ENCODE results near the gene LRRC61.
"Not testable (repeated sequence)": the region's sequence is repeated elsewhere in the genome, so short reads cannot be mapped to it uniquely, and the experiment has no call there.

The LRRC61 gene, protein sequence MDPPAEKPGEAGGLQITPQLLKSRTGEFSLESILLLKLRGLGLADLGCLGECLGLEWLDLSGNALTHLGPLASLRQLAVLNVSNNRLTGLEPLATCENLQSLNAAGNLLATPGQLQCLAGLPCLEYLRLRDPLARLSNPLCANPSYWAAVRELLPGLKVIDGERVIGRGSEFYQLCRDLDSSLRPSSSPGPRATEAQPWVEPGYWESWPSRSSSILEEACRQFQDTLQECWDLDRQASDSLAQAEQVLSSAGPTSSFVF

DNA sequence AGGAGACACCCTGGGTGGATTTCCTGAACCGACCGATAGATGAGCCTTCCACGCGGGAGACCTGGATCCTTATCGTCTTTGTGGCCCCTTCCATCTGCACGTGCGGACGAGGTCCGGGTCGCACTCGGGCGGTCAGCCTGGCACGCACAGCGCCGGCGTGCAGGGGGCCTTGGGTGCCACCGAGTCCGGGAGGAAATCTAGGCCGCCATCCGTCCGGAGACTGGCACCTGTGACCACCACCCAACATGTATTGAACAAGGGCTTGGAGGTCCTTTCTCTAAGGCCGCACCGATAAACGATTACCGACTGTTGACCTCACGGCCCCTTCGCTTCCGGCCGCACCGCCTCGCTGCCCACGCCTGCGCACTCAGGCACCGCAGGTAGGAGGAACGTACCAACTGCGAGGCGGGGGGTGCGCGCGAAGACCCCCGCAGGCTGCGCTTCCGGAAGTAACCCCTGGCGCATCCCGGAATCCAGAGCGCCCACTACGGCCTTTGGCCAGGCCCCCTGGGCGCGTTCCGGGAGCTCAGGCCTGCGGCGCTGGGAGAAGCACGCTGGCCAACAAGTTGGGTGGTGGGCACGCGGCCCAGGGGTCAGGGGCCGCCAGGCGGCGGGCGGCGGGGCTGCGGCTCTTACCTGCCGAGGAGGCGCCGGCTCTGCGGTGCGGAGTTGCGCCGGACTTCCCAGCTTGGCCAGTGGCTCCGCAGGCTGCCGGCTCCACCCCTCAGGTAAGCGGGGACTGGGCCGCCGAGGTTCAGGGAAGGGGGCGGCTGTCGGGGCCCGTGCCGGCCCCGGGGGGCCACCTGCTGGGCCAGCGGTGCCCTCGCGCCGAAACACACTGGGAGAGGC, at the start of gene LRRC61, which contains the start of gene ACTR3C:
Gene LRRC61 (plus strand): TSS at position 523 of the 849 bp plus-strand sequence. CDS start 13,507 bp downstream, outside the sequence.
Gene ACTR3C (minus strand): TSS at position 713 of the 849 bp plus-strand sequence. CDS start 28,249 bp downstream, outside the sequence.
- DNase-seq = peak; percentile 84

DNA sequence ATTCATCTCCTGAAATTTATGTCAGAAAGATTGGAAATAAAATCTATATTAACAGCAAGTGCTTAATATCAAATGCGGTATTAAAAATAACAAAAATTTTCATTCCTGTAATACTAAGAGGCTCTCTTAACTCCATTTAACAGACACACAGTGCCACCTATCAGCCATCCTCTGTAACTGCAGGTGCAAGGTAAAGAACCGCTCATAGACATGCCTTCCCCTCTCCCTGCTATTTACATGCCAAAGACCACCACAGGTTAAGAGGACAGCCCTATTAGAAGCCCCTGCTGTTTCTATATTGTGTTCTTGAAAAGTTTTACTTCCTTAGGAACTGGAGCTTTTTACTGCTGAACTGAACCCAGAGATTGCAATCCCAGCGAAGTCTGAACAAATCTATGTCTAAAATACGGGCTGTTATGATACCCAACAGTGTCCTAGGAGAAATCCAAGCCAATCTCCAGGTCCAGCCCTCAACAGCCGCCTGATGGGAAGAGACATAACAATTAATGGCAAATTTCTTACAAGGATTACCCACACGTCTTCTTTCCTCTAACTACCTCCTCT, 46.9 kb upstream of the LRRC61 start:
- peak; percentile 31 for DNase-seq

DNA sequence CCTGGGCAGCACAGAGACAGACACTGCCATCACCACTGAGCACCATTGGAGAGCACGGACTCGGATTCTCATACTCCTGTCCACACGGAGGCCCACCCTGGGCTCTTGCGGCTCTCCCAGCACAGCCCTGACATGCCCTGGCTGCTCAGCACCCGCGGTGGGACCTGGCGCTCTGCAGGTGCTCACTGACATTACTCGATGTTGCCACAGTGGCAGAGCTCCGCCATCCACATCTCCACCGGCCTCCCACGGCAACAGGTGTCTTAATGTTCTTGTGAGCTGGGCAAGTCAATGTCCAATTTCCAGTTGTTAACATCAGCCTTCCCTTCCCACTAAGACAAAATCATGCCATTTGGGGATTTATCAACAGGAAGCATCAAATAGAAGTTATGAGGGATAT, 44.8 kb upstream of the LRRC61 start:
- DNase-seq = not testable (repeated sequence)

DNA sequence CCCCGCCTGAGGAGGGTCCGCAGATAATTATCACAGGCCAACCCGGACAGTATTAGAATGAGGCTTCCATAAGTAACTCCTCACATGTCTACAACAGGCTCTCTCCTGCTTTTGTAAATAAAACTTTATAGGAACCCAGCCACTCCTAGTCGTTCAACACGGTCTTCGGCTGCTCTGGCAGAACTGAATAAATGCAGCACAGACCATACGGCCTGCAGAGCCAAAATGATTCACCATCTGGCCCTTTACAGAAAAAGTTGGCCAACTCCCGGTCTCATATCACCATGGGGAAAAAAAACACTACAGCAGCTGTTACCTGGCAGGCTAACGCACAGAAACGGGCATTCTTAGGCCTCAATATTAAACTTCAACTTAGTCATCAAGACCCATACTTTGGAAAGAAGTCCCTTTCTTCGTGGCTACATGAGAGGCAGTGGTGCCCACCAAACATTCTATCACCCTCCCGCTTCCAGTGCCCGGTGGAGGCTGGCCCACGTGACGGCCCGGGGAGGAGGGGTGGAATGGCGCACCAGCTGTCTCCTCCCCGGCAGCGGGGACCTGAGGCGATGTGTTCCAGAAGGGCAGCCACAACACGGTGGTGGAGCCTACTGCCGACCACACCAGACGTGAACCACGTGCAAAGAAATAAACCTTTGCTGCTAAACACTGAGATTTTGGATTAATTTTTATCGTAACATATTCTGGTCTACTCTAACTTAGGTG, 41.3 kb upstream of the LRRC61 start:
- DNase-seq = not testable (repeated sequence)

DNA sequence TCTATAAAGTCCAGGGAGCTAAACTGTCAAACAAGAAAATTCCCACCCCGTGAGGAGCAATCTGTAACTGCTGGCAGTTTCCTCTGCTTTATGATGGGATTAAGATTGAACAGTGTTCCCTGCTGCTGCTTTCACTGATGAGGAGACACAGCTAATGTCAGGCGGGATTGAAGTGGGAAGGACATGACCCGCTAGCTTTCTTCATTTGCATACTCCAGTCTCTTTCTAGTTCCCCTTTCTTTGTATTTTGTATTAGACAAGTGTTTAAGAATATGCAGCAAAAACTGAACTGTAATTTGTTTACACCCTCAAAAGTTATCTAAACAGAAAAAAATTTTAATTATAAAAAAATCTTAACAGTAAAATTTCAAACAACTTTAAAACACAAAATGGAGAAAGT, 40.0 kb upstream of the LRRC61 start:
- not testable (repeated sequence) for DNase-seq

DNA sequence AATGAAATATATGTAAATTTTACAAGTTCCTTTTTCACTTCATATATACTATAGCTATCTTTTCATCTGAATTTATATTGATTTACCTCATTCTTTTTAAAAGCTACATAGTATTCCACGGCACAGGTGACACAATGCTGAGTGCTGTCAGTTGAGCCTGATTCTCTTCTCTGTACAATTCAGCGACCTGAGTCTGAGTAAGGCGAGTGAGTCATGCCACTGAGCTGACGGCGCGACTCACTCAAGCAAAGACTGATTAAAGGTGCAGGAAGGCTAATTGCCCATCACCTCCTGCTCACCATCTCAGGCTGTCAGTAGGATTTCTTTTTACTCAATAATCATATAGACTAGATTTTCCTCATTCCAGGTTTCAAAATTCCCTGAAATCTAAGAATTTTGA, 39.5 kb upstream of the LRRC61 start:
- not testable (repeated sequence) for DNase-seq

DNA sequence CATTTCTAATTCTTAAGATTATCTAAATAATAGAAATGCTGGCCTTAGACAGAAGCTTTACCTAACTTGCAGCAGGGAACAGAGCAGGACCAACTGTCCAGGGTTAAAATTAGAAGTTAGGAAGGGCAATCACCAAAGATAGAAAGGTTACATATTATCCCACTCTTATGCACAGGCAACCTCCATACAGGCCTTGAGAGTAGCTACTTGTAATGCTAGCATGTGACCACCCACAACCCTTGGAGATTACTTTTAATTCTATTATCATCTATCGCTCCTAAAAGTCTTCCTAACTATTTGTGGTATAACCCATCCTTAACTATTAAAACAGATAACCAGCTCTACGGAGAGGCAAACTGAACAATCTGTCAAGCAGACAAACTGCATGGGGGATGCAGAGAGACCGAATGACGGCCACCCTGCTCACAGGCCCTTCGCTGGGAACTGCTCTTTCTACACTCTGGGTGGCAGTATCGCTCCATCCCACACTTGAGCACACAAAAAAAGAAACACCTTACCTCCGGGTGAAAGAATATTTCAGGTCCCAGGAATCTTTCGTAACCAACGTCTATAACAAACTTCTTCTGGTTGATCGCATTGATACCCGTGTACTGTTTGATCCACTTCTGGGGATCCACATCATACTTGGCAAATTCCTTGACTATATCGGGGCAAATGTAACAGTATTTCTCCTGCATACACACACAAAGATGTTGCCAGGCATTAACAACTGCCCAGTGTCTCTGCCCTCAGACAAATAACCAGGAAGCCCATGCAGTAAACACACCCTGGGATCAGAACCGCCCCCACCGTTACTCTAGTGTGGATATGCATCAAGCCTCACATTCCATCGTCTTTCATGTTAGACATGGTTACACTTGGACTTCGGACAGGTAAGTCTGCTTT, 37.1 kb upstream of the LRRC61 start:
- peak; percentile 43 for DNase-seq

DNA sequence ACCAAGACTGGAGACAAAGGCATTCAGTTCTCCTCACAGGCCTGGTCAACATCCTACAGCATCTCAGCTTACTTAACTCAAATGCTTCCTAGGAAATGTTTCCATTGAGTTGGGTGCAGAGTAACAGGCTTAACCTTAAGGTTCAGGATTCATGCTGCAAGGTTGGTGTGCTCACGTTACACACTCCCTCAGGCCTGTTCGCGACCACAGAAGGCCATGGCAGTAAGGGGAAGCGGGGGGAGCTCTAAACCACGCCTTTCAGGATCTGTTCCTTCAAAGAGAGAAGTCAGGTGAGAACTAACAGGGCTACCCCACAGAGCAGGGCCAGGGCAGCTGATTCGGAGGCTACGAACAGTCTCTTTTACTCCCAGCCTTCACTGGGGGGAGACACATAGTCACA, 35.3 kb upstream of the LRRC61 start:
- not testable (repeated sequence) for DNase-seq

DNA sequence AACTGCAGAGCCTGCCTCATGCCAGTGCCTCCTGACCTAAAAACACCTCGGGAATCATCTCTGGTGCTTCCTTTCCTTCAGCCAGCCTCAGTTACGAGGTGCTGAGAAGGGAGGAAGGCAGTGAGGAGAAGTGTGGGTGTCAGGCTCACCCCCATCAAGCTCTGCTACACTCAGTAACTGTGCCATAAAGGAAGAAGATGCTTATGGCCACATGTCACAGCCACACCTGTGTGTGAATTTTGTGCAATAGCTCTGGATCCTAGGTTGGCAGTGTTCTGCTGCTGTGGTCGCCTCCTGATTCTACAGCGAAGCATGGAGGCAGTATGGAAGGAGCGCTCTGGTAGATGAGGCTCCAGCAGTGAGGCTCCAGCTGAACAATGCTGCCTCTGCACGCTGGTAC, 34.3 kb upstream of the LRRC61 start:
- not testable (repeated sequence) for DNase-seq

DNA sequence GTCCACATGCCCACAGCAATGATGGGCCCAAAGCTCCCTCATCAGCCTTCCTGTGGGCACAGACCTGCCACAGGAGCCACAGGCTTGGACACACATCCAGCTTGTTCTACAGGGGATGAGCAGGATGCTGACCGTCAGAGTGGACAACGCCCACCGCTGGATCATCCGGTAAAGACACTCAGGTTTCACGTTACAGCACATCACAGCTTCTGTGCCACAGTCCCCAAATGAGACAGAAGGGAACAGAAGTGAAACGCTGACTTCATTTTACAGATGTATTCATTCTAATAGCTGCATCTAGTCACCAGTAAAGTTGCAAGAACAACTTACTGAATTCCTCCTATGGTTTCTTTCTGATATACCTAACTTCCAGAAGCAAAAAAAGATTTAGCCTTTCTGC, 32.8 kb upstream of the LRRC61 start:
- DNase-seq = not testable (repeated sequence)

DNA sequence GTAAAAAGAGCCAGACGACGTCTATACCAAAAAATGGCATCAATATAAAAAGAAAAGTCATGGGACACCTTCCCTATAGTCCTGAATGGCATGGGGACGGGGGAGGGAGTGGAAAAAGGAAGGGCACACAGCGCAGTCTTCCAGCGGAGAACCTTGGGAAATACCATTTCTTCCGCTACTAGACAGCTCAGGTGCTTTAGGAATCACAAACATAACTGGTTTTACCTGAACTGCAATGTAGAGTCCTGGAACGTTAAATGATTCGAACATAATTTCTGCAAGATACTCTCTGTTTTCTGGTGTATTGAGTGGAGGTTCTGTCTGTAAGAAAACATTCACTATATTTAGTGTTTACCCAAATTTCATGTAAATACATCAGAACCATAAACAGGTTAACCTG, 28.1 kb upstream of the LRRC61 start:
- DNase-seq = not testable (repeated sequence)

DNA sequence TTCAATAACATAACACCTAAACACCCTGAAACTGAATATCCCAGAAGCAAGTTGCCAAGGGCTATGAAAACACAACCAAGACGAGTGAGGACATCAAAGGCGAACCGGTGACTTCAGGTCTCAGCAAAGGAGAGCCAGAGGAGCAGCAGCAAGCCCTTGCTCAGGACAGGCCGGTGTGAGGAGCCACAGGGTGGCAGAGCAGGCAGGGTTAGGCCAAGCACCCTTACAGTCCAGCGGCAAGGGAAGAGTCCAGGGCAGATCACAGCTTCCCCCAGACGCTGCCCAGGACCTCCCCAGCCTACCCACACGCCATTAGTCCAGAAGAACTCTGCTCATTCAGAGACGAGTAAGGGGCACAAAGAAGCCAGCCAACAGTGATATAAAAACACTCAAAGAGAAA, 27.5 kb upstream of the LRRC61 start:
- DNase-seq = not testable (repeated sequence)

DNA sequence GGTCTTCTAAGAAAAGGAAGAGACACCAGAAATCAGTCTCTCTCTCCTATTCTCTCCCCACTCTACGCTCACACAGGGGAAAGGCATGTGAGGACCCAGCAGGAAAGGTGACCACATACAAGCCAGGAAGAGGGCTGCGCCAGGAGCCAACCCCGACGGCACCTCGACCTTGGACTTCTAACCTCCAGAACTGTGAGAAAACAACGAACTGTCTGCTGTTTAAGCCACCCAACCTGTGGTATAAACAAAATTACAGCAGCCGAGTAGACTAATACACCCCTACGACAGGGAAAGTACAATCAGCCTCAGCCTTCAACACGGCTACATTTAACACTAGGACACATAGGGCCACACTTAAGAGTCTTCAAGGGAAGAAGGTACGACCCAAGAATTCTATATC, 26.4 kb upstream of the LRRC61 start:
- not testable (repeated sequence) for DNase-seq

DNA sequence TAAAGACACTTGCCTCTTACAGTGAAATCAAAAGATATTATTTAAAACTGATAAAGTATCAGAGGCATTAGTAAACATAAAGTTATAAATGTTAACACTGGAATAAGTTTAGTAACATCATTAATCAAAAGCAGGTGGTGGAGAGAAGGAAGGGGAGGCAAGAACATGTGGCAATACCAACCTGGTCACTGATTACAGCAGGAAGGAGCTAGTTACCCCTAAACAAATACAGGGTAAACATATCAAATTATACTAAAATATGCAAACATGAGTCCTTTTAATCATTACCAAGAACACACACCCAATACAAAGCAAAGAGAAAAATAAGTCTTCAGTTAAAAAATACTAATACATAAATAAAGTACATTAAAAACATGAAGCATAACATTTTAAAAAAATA, 25.2 kb upstream of the LRRC61 start:
- DNase-seq = not testable (repeated sequence)

DNA sequence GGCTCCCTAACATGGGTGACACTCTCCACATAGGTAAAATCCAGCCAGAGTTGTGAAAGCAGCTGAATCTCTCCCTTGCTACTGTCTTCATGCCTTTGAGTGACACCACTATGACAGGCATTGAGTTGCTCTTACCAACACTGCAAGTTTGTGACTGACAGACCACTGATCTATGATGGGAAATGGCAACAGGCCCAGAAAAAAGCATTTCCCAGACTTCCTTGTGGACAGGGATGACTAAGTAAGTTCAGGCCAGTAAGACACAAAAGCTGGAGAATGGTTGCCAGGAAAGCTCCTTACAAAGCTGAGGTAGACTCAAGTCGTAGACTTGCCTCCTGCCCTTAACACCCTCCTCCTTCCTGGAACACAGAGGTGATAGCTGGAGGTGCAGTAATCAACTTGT, 20.2 kb upstream of the LRRC61 start:
- DNase-seq = not testable (repeated sequence)

DNA sequence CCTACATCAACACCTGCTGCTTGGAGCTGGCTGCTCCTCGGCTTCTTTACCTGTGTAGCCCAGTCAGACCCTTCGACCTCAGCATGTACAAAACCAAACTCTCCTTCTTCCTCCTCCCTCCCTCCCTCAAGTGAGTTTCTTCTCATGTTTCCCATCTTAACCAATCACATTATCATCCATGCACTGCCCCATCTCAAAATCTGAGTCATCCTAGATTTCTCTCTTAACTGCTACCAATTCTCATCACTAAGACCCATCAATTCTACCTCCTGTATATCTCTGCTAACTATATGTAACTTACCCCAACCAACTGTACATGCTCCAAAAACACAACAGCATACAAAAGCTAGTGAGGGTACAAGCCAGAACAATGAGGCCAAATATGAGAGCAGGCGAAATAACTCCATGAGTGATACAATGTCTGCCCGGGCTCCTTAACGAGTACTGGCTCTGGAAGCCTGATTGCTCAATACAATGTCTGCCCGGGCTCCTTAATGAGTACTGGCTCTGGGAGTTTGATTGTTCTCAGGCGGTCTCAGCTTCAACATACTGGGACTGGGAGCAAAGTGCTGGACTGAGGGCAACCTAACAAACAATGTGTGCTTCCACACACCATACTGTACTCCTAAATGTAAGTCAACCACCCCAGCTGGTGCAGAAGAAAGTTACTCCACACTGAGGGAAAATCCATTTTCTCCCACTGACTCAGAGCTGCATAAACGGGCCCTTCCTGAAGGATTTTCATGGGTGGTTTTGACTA, 18.5 kb upstream of the LRRC61 start:
- not testable (repeated sequence) for DNase-seq

DNA sequence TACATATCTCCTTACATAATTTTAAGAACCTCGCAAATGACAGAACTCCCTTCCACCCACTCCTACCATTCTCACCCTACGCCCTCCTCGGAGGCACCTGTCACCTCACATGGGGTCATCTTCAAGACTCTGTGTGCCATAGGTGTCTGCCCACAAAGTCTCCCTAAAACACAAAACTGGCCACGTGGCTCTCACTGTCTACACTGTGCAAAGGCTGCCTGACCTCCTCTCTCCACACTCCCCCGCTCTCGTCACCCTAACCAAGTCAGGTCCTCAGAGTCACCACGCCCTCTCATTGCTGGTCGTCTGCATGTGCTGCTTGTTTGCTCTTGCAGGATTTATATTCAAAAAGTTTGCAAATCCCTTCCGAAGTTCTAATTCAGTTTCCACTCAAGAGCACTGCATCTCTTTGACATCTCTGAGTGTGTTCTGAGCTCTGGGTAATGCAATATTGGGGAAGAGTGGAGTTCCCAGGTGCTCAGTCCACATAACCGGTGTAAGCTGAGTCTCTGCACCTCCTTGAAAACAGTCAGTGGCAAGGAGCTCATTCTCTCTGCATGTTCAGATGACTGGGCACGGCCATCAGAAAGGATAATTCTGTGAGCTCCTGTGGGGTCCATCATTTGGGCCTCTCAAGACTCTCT, 17.8 kb upstream of the LRRC61 start:
- not testable (repeated sequence) for DNase-seq

DNA sequence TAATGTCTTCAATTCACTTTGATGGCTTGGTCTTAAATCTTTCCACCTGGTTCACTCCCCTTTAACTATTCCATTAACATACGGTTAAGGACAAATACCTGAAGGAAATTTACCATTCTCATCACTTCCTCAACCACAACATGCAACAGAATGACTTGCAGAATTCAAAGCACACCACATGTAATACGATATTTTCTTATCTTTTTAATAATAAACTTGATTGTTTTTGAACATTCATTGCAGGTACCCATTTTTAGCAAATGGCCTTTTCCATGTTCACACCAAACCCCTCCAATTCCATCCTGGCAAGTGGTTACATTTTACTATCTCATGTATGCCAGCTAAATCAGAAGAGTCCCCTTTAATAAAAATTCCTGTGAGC, 17.3 kb upstream of the LRRC61 start:
- not testable (repeated sequence) for DNase-seq

DNA sequence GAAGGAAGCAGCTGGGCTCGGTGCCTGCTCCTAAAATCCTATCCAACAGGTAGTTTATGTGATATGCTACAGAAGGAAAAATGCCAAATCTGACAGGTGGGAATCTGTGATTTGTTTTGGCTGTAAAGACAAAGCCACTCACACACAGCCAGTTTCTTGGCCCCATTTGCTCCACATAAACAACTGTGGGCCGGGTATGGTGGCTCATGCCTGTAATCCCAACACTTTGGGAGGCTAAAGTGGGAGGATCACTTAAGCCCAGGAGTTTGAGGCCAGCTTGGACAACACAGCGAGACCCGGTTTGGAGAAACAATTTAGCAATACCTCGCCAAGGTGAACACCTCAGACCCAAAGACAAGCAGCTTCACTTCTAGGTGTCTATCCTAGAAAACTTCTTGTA, 16.8 kb upstream of the LRRC61 start:
- not testable (repeated sequence) for DNase-seq

DNA sequence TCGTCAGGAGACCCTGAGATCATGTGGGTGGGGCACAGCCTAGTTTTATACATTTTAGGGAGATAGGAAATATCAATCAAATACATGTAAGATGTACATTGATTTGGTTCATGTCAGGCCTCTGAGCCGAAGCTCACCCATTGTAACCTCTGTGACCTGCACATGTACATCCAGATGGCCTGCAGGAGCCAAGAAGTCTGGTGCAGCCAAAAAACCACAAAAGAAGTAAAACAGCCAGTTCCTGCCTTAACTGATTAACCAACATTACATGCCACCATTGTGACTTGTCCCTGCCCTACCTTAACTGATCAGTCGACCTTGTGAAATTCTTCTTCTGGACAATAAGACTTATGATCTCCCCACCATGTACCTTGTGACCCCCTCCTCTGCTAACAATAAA, 16.0 kb upstream of the LRRC61 start:
- DNase-seq = peak; percentile 54

DNA sequence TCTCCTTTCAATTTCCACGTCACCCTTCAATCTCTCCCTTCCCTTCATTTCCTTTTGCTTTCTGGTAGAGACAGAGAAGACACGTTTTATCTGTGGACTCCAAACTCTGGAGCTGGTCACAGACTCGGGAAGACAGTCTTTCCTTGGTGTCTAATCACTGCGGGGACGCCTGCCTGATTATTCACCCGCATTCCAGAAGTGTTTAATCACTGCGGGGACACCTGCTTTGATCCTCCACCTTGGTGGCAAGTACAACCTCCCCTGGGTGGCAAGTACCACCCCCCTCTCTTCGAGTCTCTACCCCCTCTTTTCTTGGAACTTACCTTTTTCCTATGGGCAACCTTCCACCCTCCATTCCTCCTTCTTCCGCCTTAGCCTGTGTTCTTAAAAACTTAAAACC, 15.3 kb upstream of the LRRC61 start:
- no peak for DNase-seq
